Stomach smooth muscle (tissue), 2 donors: Measurements from ENCODE around the gene FAM170B.

Experiments
- H3K27ac ChIP-seq: one replicate; pipeline ENCODE4 v1.7.0; 2013; ENCODE audit warnings: mild to moderate bottlenecking, low read length, inconsistent platforms
- H3K27me3 ChIP-seq, 2 donors: one replicate each; pipeline ENCODE4 v1.7.0; 2013; ENCODE audit warnings: low read length in 2 of 2; ENCODE audit not compliant: insufficient read depth in 2 of 2, control insufficient read depth in 1 of 2
- H3K36me3 ChIP-seq, 2 donors: one replicate each; pipeline ENCODE4 v1.7.0; 2013; ENCODE audit warnings: low read length in 2 of 2; ENCODE audit not compliant: control insufficient read depth in 2 of 2, insufficient read depth in 2 of 2
- H3K4me1 ChIP-seq: one replicate; pipeline ENCODE4 v1.7.0; 2013; ENCODE audit warnings: low read length; ENCODE audit not compliant: control insufficient read depth, insufficient read depth
- H3K4me3 ChIP-seq, 2 donors: one replicate each; pipeline ENCODE4 v1.7.0; 2013; ENCODE audit warnings: low read length in 2 of 2
- H3K9ac ChIP-seq, 2 donors: one replicate each; pipeline ENCODE4 v1.7.0; 2013; ENCODE audit warnings: low read length in 2 of 2, mild to moderate bottlenecking in 1 of 2
- H3K9me3 ChIP-seq, 2 donors: one replicate each; pipeline ENCODE4 v1.7.0; 2013; ENCODE audit warnings: low read length in 2 of 2; ENCODE audit not compliant: control insufficient read depth in 2 of 2
- donor health status: healthy.
- donor health status: Pancreatic carcinoma.

FAM170B gene

GRCh38 chr10:49168831-49169500 lies 35.1 kb upstream of the FAM170B start:
- Histone ChIP-seq H3K27ac (no peak overlapping the region), H3K4me3 (no peak overlapping the region), H3K36me3 (no peaks in the 10 kb centered on the region), H3K27me3 (no peaks in the 10 kb centered on the region), H3K4me1 (no peaks in the 10 kb centered on the region), H3K9me3 (no peaks in the 10 kb centered on the region), H3K9ac (no peak overlapping the region)

DNA sequence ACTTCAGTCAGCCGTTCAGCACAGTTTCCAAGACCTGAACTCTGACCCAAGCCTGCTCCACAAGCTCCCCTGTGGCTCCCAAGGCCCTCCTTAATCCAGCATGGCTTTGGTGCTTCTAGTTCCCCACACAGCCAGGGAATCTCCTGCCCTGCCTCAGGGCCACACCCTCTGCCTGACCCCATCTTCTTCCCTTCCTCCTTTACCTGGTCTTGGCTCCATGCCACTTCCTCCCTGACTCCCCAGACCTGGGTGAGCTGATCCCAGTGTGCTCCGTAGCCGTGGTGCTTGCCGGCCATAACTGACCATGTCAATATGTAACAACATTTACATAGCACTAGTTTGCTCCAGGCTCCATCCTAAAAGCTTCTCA lies 34.3 kb upstream of the FAM170B start:
- no peak overlapping the region for H3K4me3 ChIP-seq
- H3K27ac ChIP-seq, result no peak overlapping the region
- H3K27me3 ChIP-seq, result no peaks in the 10 kb centered on the region
- no peaks in the 10 kb centered on the region for H3K4me1 ChIP-seq
- H3K9ac ChIP-seq, result no peak overlapping the region
- H3K36me3 ChIP-seq, result no peaks in the 10 kb centered on the region
- H3K9me3 ChIP-seq, result no peaks in the 10 kb centered on the region

GRCh38 chr10:49167425-49168170 lies 33.8 kb upstream of the FAM170B start:
- Histone ChIP-seq H3K9me3 (no peaks in the 10 kb centered on the region), H3K4me1 (no peaks in the 10 kb centered on the region), H3K27ac (no peak overlapping the region), H3K4me3 (no peak overlapping the region), H3K9ac (no peak overlapping the region), H3K27me3 (no peaks in the 10 kb centered on the region), H3K36me3 (no peaks in the 10 kb centered on the region)

- H3K27me3 ChIP-seq, result no peaks in the 10 kb centered on the region
- H3K27ac ChIP-seq, result no peak overlapping the region
- no peaks in the 10 kb centered on the region for H3K36me3 ChIP-seq
- no peak overlapping the region for H3K9ac ChIP-seq
- H3K4me1 ChIP-seq, result no peaks in the 10 kb centered on the region
- H3K9me3 ChIP-seq, result no peaks in the 10 kb centered on the region
- no peak overlapping the region for H3K4me3 ChIP-seq
Measured at GRCh38 chr10:49166484-49167400, 32.9 kb upstream of the FAM170B start.

DNA sequence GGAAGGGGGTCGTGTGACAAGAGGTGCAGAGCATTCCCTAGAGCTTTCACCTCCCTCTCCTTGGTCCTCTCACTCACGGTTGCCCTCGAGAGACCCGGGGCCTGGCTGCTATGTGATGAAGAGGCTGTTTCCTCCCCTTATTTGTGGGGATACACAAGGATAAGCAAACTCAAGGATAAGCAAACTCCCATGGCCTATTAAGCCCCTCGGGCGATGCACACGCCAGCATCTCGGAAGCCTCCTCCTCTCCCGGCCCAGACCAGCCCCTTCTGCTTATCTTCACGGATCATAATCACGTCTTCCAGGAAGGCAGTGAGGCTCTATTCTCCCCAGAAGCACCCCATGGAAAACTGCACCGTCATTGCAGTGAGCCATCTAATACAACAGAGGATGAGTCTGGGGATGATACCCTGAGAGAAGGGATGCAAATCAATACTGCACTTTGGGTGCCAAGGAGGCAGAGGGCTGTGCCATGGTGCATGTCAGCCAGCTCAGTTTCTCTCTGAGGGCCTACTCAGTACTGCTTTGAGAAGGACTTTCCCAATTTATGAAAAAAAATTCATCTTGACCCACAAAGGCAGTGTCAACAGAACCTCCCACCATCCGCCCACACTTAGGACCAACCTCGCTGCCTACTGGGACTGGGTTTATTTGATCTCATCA lies 32.1 kb upstream of the FAM170B start:
- Histone ChIP-seq H3K27me3 (no peaks in the 10 kb centered on the region), H3K4me3 (no peak overlapping the region), H3K9me3 (no peaks in the 10 kb centered on the region), H3K36me3 (no peaks in the 10 kb centered on the region), H3K4me1 (peaks cover 2% of the 10 kb centered on the region), H3K9ac (no peak overlapping the region), H3K27ac (no peak overlapping the region)

GRCh38 chr10:49165259-49165658 lies 31.4 kb upstream of the FAM170B start:
- Histone ChIP-seq H3K27ac (no peak overlapping the region), H3K9me3 (no peaks in the 10 kb centered on the region), H3K27me3 (no peaks in the 10 kb centered on the region), H3K4me3 (no peak overlapping the region), H3K36me3 (no peaks in the 10 kb centered on the region), H3K4me1 (peaks cover 2% of the 10 kb centered on the region), H3K9ac (no peak overlapping the region)

DNA sequence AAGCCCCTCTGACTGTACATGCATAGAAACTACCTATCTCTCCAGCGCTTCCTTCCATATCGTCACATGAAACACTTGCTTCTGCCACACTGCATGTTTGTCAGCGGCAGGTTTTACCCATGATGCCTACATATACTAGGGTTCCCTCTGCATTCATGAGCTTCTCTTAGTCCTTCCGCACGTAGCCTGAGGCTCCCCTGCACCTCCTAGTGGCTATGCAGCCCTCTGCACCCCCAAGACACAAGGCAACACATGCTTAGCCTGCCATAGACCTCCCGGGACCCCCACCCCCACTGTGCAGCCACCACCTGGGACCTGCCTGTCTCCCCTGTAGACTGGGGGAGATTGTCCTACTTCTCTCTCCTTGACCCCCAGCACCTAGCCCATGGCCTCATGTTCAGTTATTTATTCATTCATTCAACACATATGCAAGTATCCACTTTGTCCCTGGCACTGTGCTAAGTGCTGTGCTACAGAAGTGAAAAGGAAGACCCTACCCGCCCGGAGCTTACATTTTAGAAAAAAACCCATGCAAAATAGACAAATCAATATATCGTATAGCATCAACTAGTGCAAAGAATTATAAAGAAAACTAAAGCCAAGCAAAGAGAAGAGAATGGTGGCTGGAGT lies 30.9 kb upstream of the FAM170B start:
- H3K4me3 ChIP-seq, result no peak overlapping the region
- no peak overlapping the region for H3K9ac ChIP-seq
- H3K27me3 ChIP-seq, result no peaks in the 10 kb centered on the region
- no peaks in the 10 kb centered on the region for H3K36me3 ChIP-seq
- H3K4me1 ChIP-seq, result peaks cover 2% of the 10 kb centered on the region
- H3K27ac ChIP-seq, result no peak overlapping the region
- H3K9me3 ChIP-seq, result no peaks in the 10 kb centered on the region

DNA sequence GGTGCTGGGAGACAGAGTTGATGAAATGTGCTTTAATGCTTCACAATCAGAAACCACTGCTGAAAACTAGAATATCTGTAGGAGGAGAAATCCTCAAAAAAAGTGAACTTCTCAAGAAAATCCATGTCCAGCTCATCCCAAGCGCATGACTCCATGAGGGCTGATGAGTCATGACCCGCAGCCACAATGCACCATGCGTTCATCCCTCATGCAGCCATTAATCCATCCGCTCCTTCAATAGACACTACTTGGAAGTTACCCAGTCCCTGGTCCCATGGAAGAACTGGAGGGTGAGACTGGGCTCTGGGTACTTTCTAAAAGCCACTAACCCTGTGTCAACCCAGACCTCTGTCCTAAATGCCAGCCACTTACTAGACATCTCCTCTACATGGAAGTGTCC lies 29.9 kb upstream of the FAM170B start:
- peaks cover 2% of the 10 kb centered on the region for H3K4me1 ChIP-seq
- no peak overlapping the region for H3K4me3 ChIP-seq
- H3K27me3 ChIP-seq, result no peaks in the 10 kb centered on the region
- H3K9me3 ChIP-seq, result no peaks in the 10 kb centered on the region
- no peak overlapping the region for H3K9ac ChIP-seq
- H3K27ac ChIP-seq, result no peak overlapping the region
- H3K36me3 ChIP-seq, result no peaks in the 10 kb centered on the region

- Histone ChIP-seq H3K27ac (no peak overlapping the region), H3K4me3 (no peak overlapping the region), H3K9me3 (no peaks in the 10 kb centered on the region), H3K9ac (no peak overlapping the region), H3K36me3 (no peaks in the 10 kb centered on the region), H3K27me3 (no peaks in the 10 kb centered on the region), H3K4me1 (peaks cover 2% of the 10 kb centered on the region)
Measured at GRCh38 chr10:49162761-49163310, 29.0 kb upstream of the FAM170B start.

GRCh38 chr10:49162063-49162462 lies 28.2 kb upstream of the FAM170B start:
- H3K36me3 ChIP-seq, result no peaks in the 10 kb centered on the region
- no peaks in the 10 kb centered on the region for H3K27me3 ChIP-seq
- peaks cover 2% of the 10 kb centered on the region for H3K4me1 ChIP-seq
- H3K9me3 ChIP-seq, result no peaks in the 10 kb centered on the region
- H3K4me3 ChIP-seq, result no peak overlapping the region
- no peak overlapping the region for H3K27ac ChIP-seq
- H3K9ac ChIP-seq, result no peak overlapping the region
